Subcutaneous abdominal adipose tissue (tissue), 5 donors: ENCODE measurements around the gene FAM50B.

Experiments used
- H3K27ac ChIP-seq: one replicate; pipeline ENCODE4 v1.7.0; 2013; ENCODE audit warnings: low read depth, mild to moderate bottlenecking, inconsistent platforms, low read length, moderate library complexity
- H3K27me3 ChIP-seq, 5 donors: one replicate each; pipeline ENCODE4 v1.7.0; 2013; ENCODE audit warnings: low read length in 5 of 5, inconsistent platforms in 1 of 5; ENCODE audit not compliant: control insufficient read depth in 5 of 5, insufficient read depth in 4 of 5
- H3K36me3 ChIP-seq, 5 donors: one replicate each; pipeline ENCODE4 v1.7.0; 2013; ENCODE audit warnings: low read length in 5 of 5; ENCODE audit not compliant: control insufficient read depth in 5 of 5, insufficient read depth in 5 of 5
- H3K4me1 ChIP-seq, 5 donors: one replicate each; pipeline ENCODE4 v1.7.0; 2013; ENCODE audit warnings: low read length in 5 of 5, mild to moderate bottlenecking in 3 of 5, moderate library complexity in 1 of 5; ENCODE audit not compliant: control insufficient read depth in 5 of 5, insufficient read depth in 5 of 5
- H3K4me3 ChIP-seq, 5 donors: one replicate each; pipeline ENCODE4 v1.7.0; 2013; ENCODE audit warnings: low read length in 5 of 5, low read depth in 1 of 5
- H3K9ac ChIP-seq, 5 donors: one replicate each; pipeline ENCODE4 v1.7.0; 2013; ENCODE audit warnings: low read length in 5 of 5, mild to moderate bottlenecking in 4 of 5, moderate library complexity in 3 of 5
- H3K9me3 ChIP-seq, 5 donors: one replicate each; pipeline ENCODE4 v1.7.0; 2013; ENCODE audit warnings: low read length in 5 of 5; ENCODE audit not compliant: control insufficient read depth in 5 of 5
- donor health status: healthy.
- donor health status: healthy.
- donor health status: healthy.
- donor health status: healthy.
- donor health status: healthy.

The FAM50B gene

GRCh38 chr6:3835055-3835731 is 14.0 kb upstream of the FAM50B start:
- Histone ChIP-seq H3K4me1 (peaks cover 0 to 26% (median 17%) of the 10 kb centered on the region in 5 donors), H3K4me3 (peak overlapping the region in 1 of 5 donors; percentile 9), H3K36me3 (no peaks in the 10 kb centered on the region), H3K9me3 (no peaks in the 10 kb centered on the region), H3K27ac (peak overlapping the region; percentile 91), H3K9ac (peak overlapping the region in 3 of 5 donors; percentile 51 to 68 (median 57)), H3K27me3 (no peaks in the 10 kb centered on the region)

- Histone ChIP-seq H3K4me1 (peaks cover 0 to 20% (median 16%) of the 10 kb centered on the region in 5 donors), H3K9me3 (no peaks in the 10 kb centered on the region), H3K4me3 (peak overlapping the region in 1 of 5 donors; percentile 12), H3K9ac (peak overlapping the region in 3 of 5 donors; percentile 51 to 68 (median 57)), H3K27me3 (no peaks in the 10 kb centered on the region), H3K36me3 (no peaks in the 10 kb centered on the region), H3K27ac (peak overlapping the region; percentile 91)
Observed at GRCh38 chr6:3835785-3836184, 13.4 kb upstream of the FAM50B start.

- H3K9me3 ChIP-seq: no peaks in the 10 kb centered on the region
- H3K9ac ChIP-seq: no peak overlapping the region
- H3K36me3 ChIP-seq: no peaks in the 10 kb centered on the region
- H3K27me3 ChIP-seq: no peaks in the 10 kb centered on the region
- H3K4me1 ChIP-seq: peaks cover 0 to 22% (median 19%) of the 10 kb centered on the region in 5 donors
- no peak overlapping the region for H3K27ac ChIP-seq
- H3K4me3 ChIP-seq: no peak overlapping the region
Observed at GRCh38 chr6:3836566-3836965, 12.6 kb upstream of the FAM50B start.

- Histone ChIP-seq H3K27me3 (no peaks in the 10 kb centered on the region), H3K9me3 (no peaks in the 10 kb centered on the region), H3K4me1 (peaks cover 0 to 26% (median 23%) of the 10 kb centered on the region in 5 donors), H3K27ac (no peak overlapping the region), H3K9ac (no peak overlapping the region), H3K4me3 (no peak overlapping the region), H3K36me3 (no peaks in the 10 kb centered on the region)
Observed at GRCh38 chr6:3837781-3838180, 11.4 kb upstream of the FAM50B start.

GRCh38 chr6:3838992-3839867 is 9.9 kb upstream of the FAM50B start:
- Histone ChIP-seq H3K9ac (no peak overlapping the region), H3K36me3 (no peaks in the 10 kb centered on the region), H3K27ac (no peak overlapping the region), H3K9me3 (no peaks in the 10 kb centered on the region), H3K27me3 (no peaks in the 10 kb centered on the region), H3K4me3 (no peak overlapping the region), H3K4me1 (peaks cover 0 to 26% (median 23%) of the 10 kb centered on the region in 5 donors)

GRCh38 chr6:3841066-3841454 is 8.1 kb upstream of the FAM50B start:
- Histone ChIP-seq H3K4me3 (no peak overlapping the region), H3K27ac (no peak overlapping the region), H3K9ac (no peak overlapping the region), H3K27me3 (no peaks in the 10 kb centered on the region), H3K4me1 (peaks cover 0 to 14% (median 12%) of the 10 kb centered on the region in 5 donors), H3K36me3 (no peaks in the 10 kb centered on the region), H3K9me3 (no peaks in the 10 kb centered on the region)

- Histone ChIP-seq H3K9ac (no peak overlapping the region), H3K4me3 (no peak overlapping the region), H3K36me3 (no peaks in the 10 kb centered on the region), H3K27ac (no peak overlapping the region), H3K27me3 (no peaks in the 10 kb centered on the region), H3K9me3 (no peaks in the 10 kb centered on the region), H3K4me1 (peaks cover 0 to 13% (median 11%) of the 10 kb centered on the region in 5 donors)
Observed at GRCh38 chr6:3841711-3842565, 7.2 kb upstream of the FAM50B start.

GRCh38 chr6:3843379-3844096 is 5.6 kb upstream of the FAM50B start:
- no peaks in the 10 kb centered on the region for H3K27me3 ChIP-seq

GRCh38 chr6:3844097-3844463 is 5.1 kb upstream of the FAM50B start:
- H3K36me3 ChIP-seq: no peaks in the 10 kb centered on the region

More at GRCh38 chr6:3843379-3844096, 5.6 kb upstream of the FAM50B start:
- no peak overlapping the region for H3K4me3 ChIP-seq
- H3K36me3 ChIP-seq: no peaks in the 10 kb centered on the region
- H3K27ac ChIP-seq: no peak overlapping the region
- H3K9me3 ChIP-seq: no peaks in the 10 kb centered on the region
- no peak overlapping the region for H3K9ac ChIP-seq
- peaks cover 2 to 29% (median 27%) of the 10 kb centered on the region in 5 donors for H3K4me1 ChIP-seq

More at GRCh38 chr6:3844097-3844463, 5.1 kb upstream of the FAM50B start:
- H3K9ac ChIP-seq: no peak overlapping the region
- H3K27ac ChIP-seq: no peak overlapping the region
- H3K27me3 ChIP-seq: no peaks in the 10 kb centered on the region
- peaks cover 2 to 33% (median 31%) of the 10 kb centered on the region in 5 donors for H3K4me1 ChIP-seq
- no peak overlapping the region for H3K4me3 ChIP-seq
- no peaks in the 10 kb centered on the region for H3K9me3 ChIP-seq
